MG63 (cell line): ENCODE measurements around the gene CTNNA3. TPM values are rescaled to one million over a fixed set of nuclear protein-coding genes. Genes with fewer than 3 reads are reported as not detected.

Experiments
- DNase-seq: peaks from one replicate; pipeline ENCODE4 v3.0.0-alpha.2; 2020
- H3K27me3 ChIP-seq: fragments of 250-450 bp; sonication (Bioruptor Pico); 2 replicates; pipeline ENCODE4 v1.5.1; 2020; ENCODE audit warnings: mild to moderate bottlenecking, moderate library complexity
- H3K36me3 ChIP-seq: fragments of 250-450 bp; sonication (Bioruptor Pico); 2 replicates; pipeline ENCODE4 v1.5.1; 2020; ENCODE audit warnings: mild to moderate bottlenecking, moderate library complexity
- H3K4me3 ChIP-seq: fragments of 250-450 bp; sonication (Bioruptor Pico); 2 replicates; pipeline ENCODE4 v1.5.1; 2020; ENCODE audit warnings: mild to moderate bottlenecking, moderate library complexity
- H3K9me3 ChIP-seq: fragments of 250-450 bp; sonication (Bioruptor Pico); 2 replicates; pipeline ENCODE4 v1.5.1; 2020; ENCODE audit warnings: mild to moderate bottlenecking, moderate library complexity
- total RNA-seq: library from RNA; depleted of rRNA; stranded (reverse); fragments of >200 nt; shearing (Covaris generic); gene quantifications from 2 replicates; pipeline ENCODE4 v1.2.3, GENCODE V29; 2014; ENCODE audit warnings: low replicate concordance

Gene CTNNA3
- total RNA-seq, 1 experiment from 2014 or later = not detected

- no peak for DNase-seq
- Histone ChIP-seq H3K9me3 (no peaks in the 10 kb centered on the region), H3K36me3 (no peaks in the 10 kb centered on the region), H3K4me3 (no peak overlapping the region), H3K27me3 (no peaks in the 10 kb centered on the region)
Measured at GRCh38 chr10:67022099-67022498, 673.9 kb downstream of the CTNNA3 start.

DNA sequence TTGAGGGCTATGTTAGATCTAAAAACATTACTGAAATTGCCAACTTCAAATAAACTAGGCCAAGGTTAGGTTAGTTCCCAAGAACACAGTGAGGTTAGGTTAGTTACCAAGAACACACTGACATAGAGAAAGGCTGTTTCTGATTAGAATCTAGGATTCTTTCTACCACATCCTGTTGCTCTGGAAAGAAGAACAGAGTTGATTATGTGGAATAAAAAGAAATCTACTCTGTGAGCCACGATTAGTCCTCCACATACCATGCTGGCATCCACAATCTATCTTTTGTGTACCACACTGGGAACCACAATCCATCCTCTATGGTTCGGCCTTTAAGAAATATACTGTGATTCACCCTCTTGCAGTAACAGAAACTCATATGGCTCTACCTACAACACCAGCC is 678.8 kb downstream of the CTNNA3 start:
- H3K36me3 ChIP-seq = no peaks in the 10 kb centered on the region
- DNase-seq = no peak
- no peaks in the 10 kb centered on the region for H3K9me3 ChIP-seq
- no peaks in the 10 kb centered on the region for H3K27me3 ChIP-seq
- H3K4me3 ChIP-seq = no peak overlapping the region

- DNase-seq = no peak
- H3K4me3 ChIP-seq = no peak overlapping the region
- H3K9me3 ChIP-seq = no peaks in the 10 kb centered on the region
- H3K36me3 ChIP-seq = no peaks in the 10 kb centered on the region
- no peaks in the 10 kb centered on the region for H3K27me3 ChIP-seq
Measured at GRCh38 chr10:67015225-67015624, 680.8 kb downstream of the CTNNA3 start.

DNA sequence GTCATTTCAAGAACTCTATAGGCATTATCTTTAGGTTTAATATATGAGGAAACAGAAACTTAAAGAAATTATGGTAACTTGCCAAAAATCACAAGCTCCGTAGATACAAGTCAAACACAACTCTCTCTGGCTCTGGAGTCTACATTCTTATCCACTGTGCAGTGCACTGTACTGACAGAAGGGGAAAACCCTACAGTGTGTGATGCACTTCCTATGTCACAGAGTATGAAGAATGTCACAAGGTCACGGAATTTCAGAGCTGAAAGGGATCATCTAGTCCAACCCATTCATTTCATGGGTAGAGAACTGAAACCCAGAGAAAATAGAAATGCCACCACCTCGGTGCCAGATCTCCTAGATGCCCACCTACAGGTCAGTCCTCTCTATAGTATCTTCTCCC is 684.0 kb downstream of the CTNNA3 start:
- Histone ChIP-seq H3K9me3 (no peaks in the 10 kb centered on the region), H3K4me3 (no peak overlapping the region), H3K36me3 (no peaks in the 10 kb centered on the region), H3K27me3 (no peaks in the 10 kb centered on the region)
- no peak for DNase-seq

GRCh38 chr10:67011480-67011879 is 684.5 kb downstream of the CTNNA3 start:
- H3K9me3 ChIP-seq = no peaks in the 10 kb centered on the region
- no peaks in the 10 kb centered on the region for H3K36me3 ChIP-seq
- H3K27me3 ChIP-seq = no peaks in the 10 kb centered on the region
- no peak for DNase-seq
- no peak overlapping the region for H3K4me3 ChIP-seq

DNA sequence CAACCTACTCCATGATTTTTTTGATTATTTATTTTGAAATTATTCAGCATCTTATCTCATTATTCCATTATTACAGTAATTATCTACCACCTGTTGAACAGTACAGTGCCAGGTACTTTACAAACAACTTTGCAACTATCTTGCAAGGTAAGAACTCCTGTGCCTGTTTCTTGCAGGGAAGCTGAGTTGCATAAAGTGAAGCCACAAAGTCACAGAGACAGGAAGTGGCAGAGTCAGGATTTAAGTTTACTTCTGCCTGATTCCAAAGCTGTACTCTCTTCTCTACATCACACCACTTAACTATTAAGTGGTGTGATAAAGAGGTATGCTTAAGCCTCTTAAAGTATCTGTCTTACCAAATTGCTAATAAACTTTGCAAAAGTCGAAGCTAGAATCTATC is 690.0 kb downstream of the CTNNA3 start:
- Histone ChIP-seq H3K27me3 (no peaks in the 10 kb centered on the region), H3K9me3 (no peaks in the 10 kb centered on the region), H3K36me3 (no peaks in the 10 kb centered on the region), H3K4me3 (no peak overlapping the region)
- DNase-seq = no peak

GRCh38 chr10:67004690-67005089 is 691.3 kb downstream of the CTNNA3 start:
- Histone ChIP-seq H3K27me3 (no peaks in the 10 kb centered on the region), H3K4me3 (no peak overlapping the region), H3K9me3 (no peaks in the 10 kb centered on the region), H3K36me3 (no peaks in the 10 kb centered on the region)
- DNase-seq = no peak

- H3K36me3 ChIP-seq = no peaks in the 10 kb centered on the region
- H3K27me3 ChIP-seq = no peaks in the 10 kb centered on the region
- H3K9me3 ChIP-seq = no peaks in the 10 kb centered on the region
- no peak for DNase-seq
- H3K4me3 ChIP-seq = no peak overlapping the region
Measured at GRCh38 chr10:66999762-67000545, 696.0 kb downstream of the CTNNA3 start.

GRCh38 chr10:66996996-66997395 is 699.0 kb downstream of the CTNNA3 start:
- no peaks in the 10 kb centered on the region for H3K36me3 ChIP-seq

GRCh38 chr10:66990143-66990830 is 705.7 kb downstream of the CTNNA3 start:
- H3K36me3 ChIP-seq = no peaks in the 10 kb centered on the region
- DNase-seq = no peak
- H3K27me3 ChIP-seq = no peaks in the 10 kb centered on the region; the same call in 1 of the 2 replicates
- no peaks in the 10 kb centered on the region for H3K9me3 ChIP-seq
- H3K4me3 ChIP-seq = no peak overlapping the region

More at GRCh38 chr10:66996996-66997395, 699.0 kb downstream of the CTNNA3 start:
- no peak overlapping the region for H3K4me3 ChIP-seq
- no peak for DNase-seq
- H3K27me3 ChIP-seq = no peaks in the 10 kb centered on the region
- H3K9me3 ChIP-seq = no peaks in the 10 kb centered on the region

DNA sequence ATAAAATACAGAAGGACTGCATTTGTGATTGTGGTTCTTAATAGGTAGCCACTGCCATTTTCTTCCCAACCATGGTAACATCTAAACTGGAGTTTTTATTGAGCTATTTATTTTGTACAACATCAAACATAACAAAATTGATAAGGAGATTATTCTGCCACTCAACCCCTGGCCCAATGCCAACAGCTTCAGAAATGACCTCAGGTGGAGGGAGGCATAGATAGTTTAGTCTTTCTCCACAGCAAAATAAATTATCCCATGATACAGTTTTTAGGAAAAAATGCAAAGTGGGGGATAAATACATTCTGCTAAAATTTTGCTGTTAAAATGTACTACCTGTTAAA is 712.5 kb downstream of the CTNNA3 start:
- Histone ChIP-seq H3K27me3 (no peaks in the 10 kb centered on the region; the same call in 1 of the 2 replicates), H3K9me3 (no peaks in the 10 kb centered on the region), H3K4me3 (no peak overlapping the region), H3K36me3 (no peaks in the 10 kb centered on the region)
- no peak for DNase-seq

DNA sequence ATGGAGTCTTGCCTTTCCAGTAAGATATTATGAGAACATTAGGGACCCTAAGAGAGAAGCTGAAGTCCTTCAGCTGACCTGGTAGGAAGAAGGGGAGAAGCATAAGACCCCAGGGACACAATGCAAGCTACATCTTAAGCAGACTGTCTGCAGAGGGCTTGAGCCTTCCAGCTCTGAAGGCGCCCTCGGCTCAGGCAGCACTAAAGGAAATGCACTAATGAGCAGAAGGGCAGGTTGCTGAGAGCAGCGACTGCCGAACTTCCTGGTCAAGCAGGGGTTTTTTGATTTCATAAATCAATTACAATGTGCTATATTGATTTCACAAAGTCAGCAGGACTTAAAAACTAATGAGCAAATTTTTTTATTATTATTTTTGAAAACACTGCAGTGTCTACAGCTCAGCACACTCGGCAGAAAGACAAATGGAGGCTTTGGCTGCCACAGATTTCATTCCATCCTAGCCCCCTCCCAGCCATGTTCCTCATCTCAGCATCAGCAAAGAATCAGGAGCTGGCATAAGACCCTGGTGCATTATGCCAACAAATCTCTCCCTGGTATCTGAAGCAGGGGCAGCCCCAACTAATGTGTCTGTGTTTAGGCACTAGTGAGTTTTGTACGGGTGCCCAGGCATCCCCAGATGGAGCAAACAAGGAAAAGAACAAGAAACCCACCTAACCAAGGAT is 713.1 kb downstream of the CTNNA3 start:
- Histone ChIP-seq H3K36me3 (no peaks in the 10 kb centered on the region), H3K9me3 (no peaks in the 10 kb centered on the region), H3K27me3 (no peaks in the 10 kb centered on the region; the same call in 1 of the 2 replicates), H3K4me3 (no peak overlapping the region)
- DNase-seq = no peak

DNA sequence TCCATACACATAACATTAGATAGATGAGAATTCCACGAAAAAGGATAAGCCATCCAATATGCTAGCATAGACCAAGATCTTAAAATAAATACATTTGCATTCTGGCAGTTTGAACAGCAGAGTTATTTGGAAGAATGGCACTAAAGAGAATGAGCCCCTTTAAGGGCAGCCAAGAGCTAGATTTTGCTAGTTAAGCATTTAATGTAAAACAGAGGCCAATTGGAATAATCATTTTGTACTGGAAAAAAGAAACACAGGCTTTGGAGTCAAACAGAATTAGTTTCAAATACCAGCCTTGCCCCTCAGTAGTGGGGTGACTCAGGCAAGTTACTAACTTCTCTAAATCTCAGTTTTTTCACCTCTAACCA is 714.0 kb downstream of the CTNNA3 start:
- no peaks in the 10 kb centered on the region for H3K36me3 ChIP-seq
- DNase-seq = no peak
- no peaks in the 10 kb centered on the region for H3K9me3 ChIP-seq
- H3K4me3 ChIP-seq = no peak overlapping the region
- no peaks in the 10 kb centered on the region for H3K27me3 ChIP-seq

GRCh38 chr10:66981361-66982052 is 714.5 kb downstream of the CTNNA3 start:
- Histone ChIP-seq H3K36me3 (no peaks in the 10 kb centered on the region), H3K4me3 (no peak overlapping the region), H3K27me3 (no peaks in the 10 kb centered on the region), H3K9me3 (no peaks in the 10 kb centered on the region)
- no peak for DNase-seq

DNA sequence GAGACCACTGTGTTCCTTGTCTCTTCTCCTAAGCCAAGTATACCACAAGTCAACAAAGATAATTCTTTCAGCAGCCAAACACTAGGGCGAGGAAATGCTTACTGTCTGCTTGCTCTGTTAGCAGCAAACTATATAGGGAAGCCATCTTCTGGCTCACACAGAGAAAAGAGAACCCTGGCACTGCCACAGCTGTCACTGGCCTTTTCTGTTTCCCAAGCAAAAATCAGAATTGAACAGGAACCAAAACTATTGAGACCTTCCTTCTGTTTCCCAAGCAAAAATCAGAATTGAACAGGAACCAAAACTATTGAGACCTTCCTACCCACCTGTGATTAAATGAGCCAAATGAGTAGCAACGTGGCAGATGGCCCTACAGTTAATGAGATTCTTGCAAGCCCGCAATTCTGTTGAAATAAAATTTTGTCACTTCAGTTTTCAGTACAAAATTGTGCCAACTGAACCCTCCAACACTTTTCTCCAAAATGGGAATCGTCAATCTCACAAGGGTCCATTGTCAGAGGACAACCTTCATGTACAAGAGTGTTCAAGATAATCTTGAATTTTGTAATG is 715.7 kb downstream of the CTNNA3 start:
- Histone ChIP-seq H3K36me3 (no peaks in the 10 kb centered on the region), H3K9me3 (no peaks in the 10 kb centered on the region), H3K27me3 (no peaks in the 10 kb centered on the region), H3K4me3 (no peak overlapping the region)
- no peak for DNase-seq

DNA sequence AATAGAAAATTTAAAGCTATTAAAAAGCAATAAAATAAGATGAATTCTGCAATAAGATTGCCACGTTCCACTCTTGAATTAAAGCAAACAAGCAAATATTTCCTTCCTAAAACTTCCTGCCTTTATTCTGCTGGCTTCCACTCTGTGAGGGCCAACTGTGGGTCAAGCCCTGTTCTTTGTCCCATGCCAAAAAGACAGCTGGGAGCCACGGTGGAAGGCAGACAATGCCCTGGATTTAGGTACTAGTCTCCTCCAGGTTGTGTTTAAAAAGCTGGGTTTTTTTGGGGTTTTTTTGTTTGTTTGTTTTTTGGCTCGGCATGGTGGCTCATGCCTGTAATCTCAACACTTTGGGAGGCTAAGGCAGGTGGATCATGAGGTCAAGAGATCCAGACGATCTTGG is 731.0 kb downstream of the CTNNA3 start:
- Histone ChIP-seq H3K36me3 (no peaks in the 10 kb centered on the region), H3K27me3 (no peaks in the 10 kb centered on the region), H3K9me3 (no peaks in the 10 kb centered on the region), H3K4me3 (no peak overlapping the region)
- no peak for DNase-seq

- H3K27me3 ChIP-seq = no peaks in the 10 kb centered on the region
- no peaks in the 10 kb centered on the region for H3K9me3 ChIP-seq
- H3K36me3 ChIP-seq = no peaks in the 10 kb centered on the region
- H3K4me3 ChIP-seq = no peak overlapping the region
- DNase-seq = no peak
Measured at GRCh38 chr10:66958466-66958865, 737.5 kb downstream of the CTNNA3 start.
